Suprapubic skin (tissue), 4 donors: ENCODE measurements around the gene TYW1. TPM values are rescaled to one million over a fixed set of nuclear protein-coding genes. Genes with fewer than 3 reads are reported as not detected.
A peak's percentile ranks its signal among the peaks of the same experiment; 100 is the strongest.
"Not testable (repeated sequence)": the region's sequence is repeated elsewhere in the genome, so short reads cannot be mapped to it uniquely, and the experiment has no call there.

ENCODE experiments used
- DNase-seq, 2 donors: peaks; one replicate each; pipeline ENCODE4 v3.0.0-alpha.2; 2019; ENCODE audit warnings: low spot score in 2 of 2
- H3K27ac ChIP-seq: fragments of 200-600 bp; sonication (generic); one replicate; pipeline ENCODE4 v1.5.1; 2019
- H3K27me3 ChIP-seq: fragments of 200-600 bp; sonication (generic); one replicate; pipeline ENCODE4 v1.5.1; 2019
- H3K36me3 ChIP-seq: fragments of 200-600 bp; sonication (generic); one replicate; pipeline ENCODE4 v1.5.1; 2019
- H3K4me1 ChIP-seq: fragments of 200-600 bp; sonication (generic); one replicate; pipeline ENCODE4 v1.5.1; 2019
- H3K4me3 ChIP-seq: fragments of 200-600 bp; sonication (generic); one replicate; pipeline ENCODE4 v1.5.1; 2019; ENCODE audit warnings: mild to moderate bottlenecking
- H3K9me3 ChIP-seq: fragments of 200-600 bp; sonication (generic); one replicate; pipeline ENCODE4 v1.5.1; 2019
- CTCF ChIP-seq, 2 donors: fragments of 200-600 bp in 1 of 2; fragments of 450-650 bp in 1 of 2; sonication (generic) in 1 of 2; IDR thresholded peaks; one replicate each; pipeline ENCODE4 v1.5.1; 2016 to 2019; ENCODE audit warnings: antibody characterized with exemption in 2 of 2, mild to moderate bottlenecking in 1 of 2, moderate library complexity in 1 of 2
- EP300 ChIP-seq: sonication (generic); formaldehyde crosslinking; IDR thresholded peaks from one replicate; pipeline ENCODE4 v1.6.1; 2017; ENCODE audit warnings: antibody characterized with exemption
- POLR2A ChIP-seq, 2 donors: fragments of 450-650 bp; IDR thresholded peaks; one replicate each; pipeline ENCODE4 v1.6.1; 2017; ENCODE audit warnings: antibody characterized with exemption in 2 of 2, mild to moderate bottlenecking in 2 of 2, moderate library complexity in 2 of 2
- POLR2AphosphoS5 ChIP-seq, 3 donors: sonication (generic); formaldehyde crosslinking; IDR thresholded peaks; one replicate each; pipeline ENCODE4 v1.6.1; 2017; ENCODE audit warnings: antibody characterized with exemption in 3 of 3
- WGBS: methylation state at CpG from one replicate; pipeline ENCODE4 v1.1.5; 2018; 5-methylcytosine and 5-hydroxymethylcytosine counted together
- total RNA-seq, 4 donors: library from RNA; depleted of rRNA; stranded (reverse); fragments of >200 nt; gene quantifications; one replicate each; pipeline ENCODE4 v1.1.0, GENCODE V29; 2016

Gene TYW1
- total RNA-seq, 4 donors from 2014 or later = 14.4 to 39.2 (median 19.9) TPM

DNA sequence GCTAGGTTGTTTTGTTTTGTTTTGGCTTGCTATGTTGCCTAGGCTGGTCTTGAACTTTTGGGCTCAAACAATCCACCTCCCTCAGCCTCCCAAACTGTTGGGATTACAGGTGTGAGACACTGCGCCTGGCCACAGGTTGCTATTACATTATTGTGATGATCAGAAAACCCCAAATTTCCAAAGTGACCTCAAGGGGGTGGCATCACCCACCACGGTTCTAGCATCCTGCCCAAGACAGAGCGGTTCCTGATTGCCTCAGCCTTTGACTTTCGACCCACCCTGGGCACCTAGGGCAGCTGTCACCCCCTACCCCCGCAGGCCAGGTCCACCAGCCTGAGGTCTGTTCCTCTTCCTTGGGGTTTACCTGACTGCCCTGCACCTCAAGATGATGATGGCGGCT is 29.6 kb upstream of the TYW1 start:
- DNase-seq = no peak
- TF ChIP-seq POLR2A (IDR thresholded peaks at IDR 0.05) (no peak), POLR2AphosphoS5 (IDR thresholded peaks at IDR 0.05) (no peak), CTCF (IDR thresholded peaks at IDR 0.05) (no peak), EP300 (no peak)
- H3K4me1 ChIP-seq = no peaks in the 10 kb centered on the region
- 87% methylated on average over 5 of the region's 6 CpGs for WGBS
- no peaks in the 10 kb centered on the region for H3K9me3 ChIP-seq
- no peaks in the 10 kb centered on the region for H3K36me3 ChIP-seq
- no peaks in the 10 kb centered on the region for H3K27me3 ChIP-seq
- H3K27ac ChIP-seq = no peak overlapping the region
- no peak overlapping the region for H3K4me3 ChIP-seq

DNA sequence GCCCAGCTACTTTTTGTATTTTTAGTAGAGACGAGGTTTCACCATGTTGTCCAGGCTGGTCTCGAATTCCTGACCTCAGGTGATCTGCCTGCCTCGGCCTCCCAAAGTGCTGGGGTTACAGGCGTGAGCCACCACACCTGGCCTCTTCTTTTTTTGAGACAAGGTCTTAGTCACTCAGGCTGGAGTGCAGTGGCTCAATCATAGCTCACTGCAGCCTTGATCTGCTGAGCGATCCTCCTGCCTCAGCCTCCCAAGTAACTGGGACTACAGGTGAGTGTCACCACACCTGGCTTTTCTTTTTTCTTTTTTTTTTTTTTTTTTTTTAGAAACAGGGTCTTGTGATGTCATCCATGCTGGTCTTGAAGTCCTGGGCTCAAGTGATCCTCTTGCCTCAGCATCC is 27.6 kb upstream of the TYW1 start:
- H3K9me3 ChIP-seq, H3K36me3 ChIP-seq, H3K4me1 ChIP-seq, H3K4me3 ChIP-seq, DNase-seq, H3K27ac ChIP-seq, H3K27me3 ChIP-seq: not testable (repeated sequence)
- 98% methylated on average over 5 of the region's 5 CpGs for WGBS

DNA sequence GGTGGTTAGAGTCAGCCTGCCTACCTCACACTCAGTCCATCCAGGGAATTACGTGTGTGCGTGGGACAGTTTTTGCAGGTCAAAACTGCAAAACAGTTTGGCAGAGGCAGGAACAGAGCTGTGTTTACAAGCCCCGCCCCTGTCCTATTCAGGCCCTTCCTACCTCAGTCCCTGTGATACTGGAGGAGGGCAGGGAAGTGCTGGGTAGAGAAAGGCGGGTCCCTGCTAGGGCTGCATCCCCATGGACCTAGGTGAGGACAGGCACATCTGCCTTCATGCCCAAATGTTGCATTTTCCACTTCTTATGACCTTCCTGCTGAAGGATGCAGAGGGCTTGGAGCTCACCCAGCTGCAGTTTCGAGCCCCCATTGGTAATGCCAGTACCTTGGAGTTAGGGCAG is 26.3 kb upstream of the TYW1 start:
- no peaks in the 10 kb centered on the region for H3K36me3 ChIP-seq
- DNase-seq = no peak
- H3K9me3 ChIP-seq = no peaks in the 10 kb centered on the region
- H3K4me3 ChIP-seq = no peak overlapping the region
- no peaks in the 10 kb centered on the region for H3K4me1 ChIP-seq
- 84% methylated on average over 4 of the region's 5 CpGs for WGBS
- no peak for TF ChIP-seq POLR2AphosphoS5 (IDR thresholded peaks at IDR 0.05)
- no peak for TF ChIP-seq POLR2A (IDR thresholded peaks at IDR 0.05)
- no peak for TF ChIP-seq CTCF (IDR thresholded peaks at IDR 0.05)
- TF ChIP-seq EP300 = no peak
- H3K27me3 ChIP-seq = no peaks in the 10 kb centered on the region
- H3K27ac ChIP-seq = no peak overlapping the region

DNA sequence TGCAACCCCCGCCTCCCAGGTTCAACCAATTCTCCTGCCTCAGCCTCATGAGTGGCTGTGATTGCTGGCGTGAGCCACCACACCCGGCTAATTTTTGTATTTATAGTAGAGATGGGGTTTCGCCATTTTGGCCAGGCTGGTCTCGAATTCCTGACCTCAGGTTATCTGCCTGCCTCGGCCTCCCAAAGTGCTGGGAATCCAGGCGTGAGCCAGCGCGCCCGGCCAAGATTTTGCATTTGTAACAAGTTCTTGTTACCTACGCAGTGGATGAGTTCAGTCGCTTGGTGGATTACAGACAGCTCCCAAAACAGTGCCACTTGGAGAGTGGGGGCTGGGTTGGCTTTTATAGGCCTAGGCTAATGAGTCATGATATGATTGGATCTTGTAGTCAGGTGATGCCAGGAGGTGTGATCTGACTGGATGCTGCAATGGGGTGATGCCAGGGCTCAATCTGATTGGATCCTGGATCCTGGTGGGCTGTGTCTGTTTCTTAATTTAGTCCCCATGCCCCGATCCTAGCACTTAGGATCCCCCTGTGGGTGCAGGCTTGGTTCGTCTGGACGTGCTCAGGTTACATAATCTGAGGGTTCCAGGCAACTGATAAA is 21.5 kb upstream of the TYW1 start:
- Histone ChIP-seq H3K27ac (no peak overlapping the region), H3K4me1 (no peaks in the 10 kb centered on the region), H3K9me3 (peaks cover 4% of the 10 kb centered on the region), H3K36me3 (no peaks in the 10 kb centered on the region), H3K27me3 (no peaks in the 10 kb centered on the region), H3K4me3 (no peak overlapping the region)
- no peak for TF ChIP-seq POLR2A (IDR thresholded peaks at IDR 0.05)
- no peak for TF ChIP-seq EP300
- no peak for TF ChIP-seq POLR2AphosphoS5 (IDR thresholded peaks at IDR 0.05)
- TF ChIP-seq CTCF (IDR thresholded peaks at IDR 0.05) = no peak
- peak in 1 of 2 donors; percentile 30 for DNase-seq
- WGBS = 89% methylated on average over 14 of the region's 15 CpGs

- H3K4me1 ChIP-seq, H3K36me3 ChIP-seq, H3K27me3 ChIP-seq, H3K9me3 ChIP-seq, H3K27ac ChIP-seq, DNase-seq, H3K4me3 ChIP-seq: not testable (repeated sequence)
- WGBS = 99% methylated on average over 5 of the region's 5 CpGs
Measured at GRCh38 chr7:66978312-66978711, 18.3 kb upstream of the TYW1 start.

- H3K9me3 ChIP-seq, DNase-seq, H3K4me1 ChIP-seq, H3K4me3 ChIP-seq, H3K36me3 ChIP-seq, H3K27me3 ChIP-seq, H3K27ac ChIP-seq: not testable (repeated sequence)
- 87% methylated on average over 2 of the region's 2 CpGs for WGBS
Measured at GRCh38 chr7:66979013-66979412, 17.6 kb upstream of the TYW1 start.

DNA sequence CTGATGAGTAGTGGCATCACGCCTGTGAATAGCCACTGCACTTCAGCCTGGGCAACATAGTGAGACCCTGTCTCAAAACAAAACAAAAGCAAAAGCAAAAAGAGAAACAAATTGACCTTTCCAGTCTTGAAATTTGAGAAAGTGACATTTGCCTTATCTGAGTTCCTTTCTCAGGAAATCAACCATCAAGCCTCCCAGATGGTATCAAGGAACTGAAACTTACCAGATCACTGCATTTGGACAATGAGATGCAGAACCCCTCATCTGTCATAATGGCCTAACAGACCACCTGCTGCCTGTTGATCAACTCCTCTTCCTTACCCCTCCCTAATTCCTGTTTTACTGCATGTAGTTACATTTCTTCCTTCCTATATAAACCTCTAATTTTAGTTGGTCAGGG is 16.3 kb upstream of the TYW1 start:
- H3K36me3 ChIP-seq, H3K27me3 ChIP-seq, H3K9me3 ChIP-seq, DNase-seq, H3K27ac ChIP-seq, H3K4me3 ChIP-seq, H3K4me1 ChIP-seq: not testable (repeated sequence)
- WGBS = 90% methylated on average over 1 of the region's 1 CpG

DNA sequence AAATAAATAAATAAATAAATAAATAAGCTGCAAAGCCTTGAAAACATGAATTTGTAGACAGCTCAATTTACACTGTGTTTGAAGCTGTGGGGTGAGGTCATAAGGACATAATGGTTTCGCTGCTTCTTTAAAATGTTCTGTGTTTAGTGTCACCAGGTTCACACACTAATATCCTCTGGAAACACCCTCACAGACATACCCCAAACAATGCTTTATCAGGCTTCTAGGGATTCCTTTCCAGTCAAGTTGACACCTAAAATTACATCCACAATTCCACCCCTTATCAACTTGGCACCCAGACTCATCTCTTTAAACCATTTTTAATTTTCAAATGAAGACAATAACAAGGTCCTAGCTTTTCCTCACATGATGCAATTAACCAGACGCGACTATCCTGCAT is 7.1 kb upstream of the TYW1 start:
- Histone ChIP-seq H3K36me3 (peaks cover 69% of the 10 kb centered on the region), H3K4me1 (peaks cover 16% of the 10 kb centered on the region)
- 100% methylated on average over 1 of the region's 3 CpGs for WGBS
- not testable (repeated sequence) for H3K27me3 ChIP-seq, H3K27ac ChIP-seq, H3K4me3 ChIP-seq, DNase-seq, H3K9me3 ChIP-seq

- not testable (repeated sequence) for H3K9me3 ChIP-seq, DNase-seq, H3K27me3 ChIP-seq
- Histone ChIP-seq H3K27ac (peak overlapping the region; percentile 100), H3K4me3 (peak overlapping the region; percentile 93), H3K36me3 (peaks cover 45% of the 10 kb centered on the region), H3K4me1 (peaks cover 26% of the 10 kb centered on the region)
- 39% methylated on average over 5 of the region's 5 CpGs for WGBS
Measured at GRCh38 chr7:66994051-66994450, 2.6 kb upstream of the TYW1 start.
